IgD-negative memory B cell (primary cell): ENCODE results near the gene COQ5. TPM values are rescaled to one million over a fixed set of nuclear protein-coding genes. Genes with fewer than 3 reads are reported as not detected.
A peak's percentile ranks its signal among the peaks of the same experiment; 100 is the strongest.

Experiments
- H3K27ac Mint-ChIP-seq, 3 donors: one replicate each; pipeline ENCODE4 v1.8.0; 2020 to 2022; ENCODE audit warnings: mild to moderate bottlenecking in 3 of 3, mixed read lengths in 3 of 3, moderate library complexity in 1 of 3
- H3K27me3 Mint-ChIP-seq: one replicate; pipeline ENCODE4 v1.8.0; 2021; ENCODE audit warnings: mixed read lengths
- H3K36me3 Mint-ChIP-seq: one replicate; pipeline ENCODE4 v1.8.0; 2020; ENCODE audit warnings: mild to moderate bottlenecking, mixed read lengths
- H3K4me1 Mint-ChIP-seq, 3 donors: one replicate each; pipeline ENCODE4 v1.8.0; 2020 to 2022; ENCODE audit warnings: mixed read lengths in 3 of 3, mild to moderate bottlenecking in 1 of 3
- H3K4me3 Mint-ChIP-seq, 4 donors: one replicate each; pipeline ENCODE4 v1.8.0; 2020 to 2022; ENCODE audit warnings: mild to moderate bottlenecking in 4 of 4, mixed read lengths in 4 of 4, moderate library complexity in 3 of 4
- H3K9me3 Mint-ChIP-seq, 3 donors: one replicate each; pipeline ENCODE4 v1.8.0; 2020 to 2021; ENCODE audit warnings: mixed read lengths in 3 of 3, mild to moderate bottlenecking in 1 of 3
- polyA plus RNA-seq: library from polyadenylated mRNA; unstranded; fragments of 300-500 nt; fragmentation: Illumina TruSeq; gene quantifications from one replicate; pipeline ENCODE4 v1.2.3, GENCODE V29; 2021

The COQ5 gene
- polyA plus RNA-seq = 29.1 TPM

GRCh38 chr12:120528861-120529525, at the start of gene COQ5:
Gene COQ5, minus strand, starts transcription at chr12:120529158. Its CDS starts 17 bp downstream, at chr12:120529141.
- Mint-ChIP-seq H3K27ac (peak within 1 kb of the TSS; percentile 98 to 99 (median 99)), H3K9me3 (no peaks in the 10 kb centered on the region), H3K36me3 (peaks cover 6% of the 10 kb centered on the region), H3K27me3 (no peaks in the 10 kb centered on the region), H3K4me3 (peak within 1 kb of the TSS; percentile 99 to 100 (median 100)), H3K4me1 (peaks cover 15 to 26% (median 16%) of the 10 kb centered on the region in 3 donors)

GRCh38 chr12:120574106-120574505, 45.1 kb upstream of the COQ5 start:
- Mint-ChIP-seq H3K4me3 (no peak overlapping the region), H3K9me3 (no peaks in the 10 kb centered on the region), H3K27me3 (no peaks in the 10 kb centered on the region), H3K4me1 (no peaks in the 10 kb centered on the region), H3K36me3 (peaks cover 4% of the 10 kb centered on the region), H3K27ac (peak overlapping the region in 1 of 3 donors; percentile 39)

GRCh38 chr12:120573560-120573959, 44.6 kb upstream of the COQ5 start:
- peaks cover 4% of the 10 kb centered on the region for H3K36me3 Mint-ChIP-seq
- H3K4me3 Mint-ChIP-seq = no peak overlapping the region
- H3K27ac Mint-ChIP-seq = no peak overlapping the region

GRCh38 chr12:120571299-120571698, 42.3 kb upstream of the COQ5 start:
- Mint-ChIP-seq H3K9me3 (no peaks in the 10 kb centered on the region), H3K27ac (no peak overlapping the region), H3K4me1 (no peaks in the 10 kb centered on the region), H3K27me3 (no peaks in the 10 kb centered on the region), H3K4me3 (no peak overlapping the region), H3K36me3 (peaks cover 4% of the 10 kb centered on the region)

More at GRCh38 chr12:120573560-120573959, 44.6 kb upstream of the COQ5 start:
- Mint-ChIP-seq H3K9me3 (no peaks in the 10 kb centered on the region), H3K4me1 (no peaks in the 10 kb centered on the region), H3K27me3 (no peaks in the 10 kb centered on the region)

- no peaks in the 10 kb centered on the region for H3K9me3 Mint-ChIP-seq
- H3K27me3 Mint-ChIP-seq = no peaks in the 10 kb centered on the region
- H3K36me3 Mint-ChIP-seq = no peaks in the 10 kb centered on the region
- H3K4me3 Mint-ChIP-seq = no peak overlapping the region
- no peak overlapping the region for H3K27ac Mint-ChIP-seq
- no peaks in the 10 kb centered on the region for H3K4me1 Mint-ChIP-seq
Observed at GRCh38 chr12:120563495-120563894, 34.5 kb upstream of the COQ5 start.

- H3K9me3 Mint-ChIP-seq = no peaks in the 10 kb centered on the region
- no peak overlapping the region for H3K27ac Mint-ChIP-seq
- no peaks in the 10 kb centered on the region for H3K27me3 Mint-ChIP-seq
- H3K4me3 Mint-ChIP-seq = no peak overlapping the region
- H3K36me3 Mint-ChIP-seq = no peaks in the 10 kb centered on the region
- no peaks in the 10 kb centered on the region for H3K4me1 Mint-ChIP-seq
Observed at GRCh38 chr12:120562906-120563305, 33.9 kb upstream of the COQ5 start.

GRCh38 chr12:120557589-120557988, 28.6 kb upstream of the COQ5 start:
- Mint-ChIP-seq H3K4me1 (peaks cover 0 to 6% (median 2%) of the 10 kb centered on the region in 3 donors), H3K27me3 (no peaks in the 10 kb centered on the region), H3K36me3 (no peaks in the 10 kb centered on the region), H3K27ac (no peak overlapping the region), H3K4me3 (no peak overlapping the region), H3K9me3 (no peaks in the 10 kb centered on the region)

- no peak overlapping the region for H3K27ac Mint-ChIP-seq
- H3K4me1 Mint-ChIP-seq = peaks cover 0 to 7% (median 6%) of the 10 kb centered on the region in 3 donors
- H3K36me3 Mint-ChIP-seq = no peaks in the 10 kb centered on the region
- H3K9me3 Mint-ChIP-seq = no peaks in the 10 kb centered on the region
- no peaks in the 10 kb centered on the region for H3K27me3 Mint-ChIP-seq
- no peak overlapping the region for H3K4me3 Mint-ChIP-seq
Observed at GRCh38 chr12:120554678-120555077, 25.7 kb upstream of the COQ5 start.

- H3K4me3 Mint-ChIP-seq = no peak overlapping the region
- H3K4me1 Mint-ChIP-seq = peaks cover 0 to 11% (median 9%) of the 10 kb centered on the region in 3 donors
- H3K36me3 Mint-ChIP-seq = peaks cover 2% of the 10 kb centered on the region
- H3K27me3 Mint-ChIP-seq = no peaks in the 10 kb centered on the region
- H3K27ac Mint-ChIP-seq = no peak overlapping the region
- H3K9me3 Mint-ChIP-seq = no peaks in the 10 kb centered on the region
Observed at GRCh38 chr12:120546050-120546386, 17.1 kb upstream of the COQ5 start.

GRCh38 chr12:120544691-120545090, 15.7 kb upstream of the COQ5 start:
- Mint-ChIP-seq H3K4me1 (peaks cover under 1 to 15% (median 15%) of the 10 kb centered on the region in 3 donors), H3K27ac (no peak overlapping the region), H3K36me3 (peaks cover 2% of the 10 kb centered on the region), H3K27me3 (no peaks in the 10 kb centered on the region), H3K4me3 (no peak overlapping the region), H3K9me3 (no peaks in the 10 kb centered on the region)

GRCh38 chr12:120542166-120542565, 13.2 kb upstream of the COQ5 start:
- H3K9me3 Mint-ChIP-seq = no peaks in the 10 kb centered on the region
- peaks cover 22 to 40% (median 40%) of the 10 kb centered on the region in 3 donors for H3K4me1 Mint-ChIP-seq
- H3K27ac Mint-ChIP-seq = no peak overlapping the region
- peaks cover 2% of the 10 kb centered on the region for H3K36me3 Mint-ChIP-seq
- H3K27me3 Mint-ChIP-seq = no peaks in the 10 kb centered on the region
- H3K4me3 Mint-ChIP-seq = no peak overlapping the region

GRCh38 chr12:120540445-120540844, 11.5 kb upstream of the COQ5 start:
- H3K27ac Mint-ChIP-seq = peak overlapping the region in 1 of 3 donors; percentile 57
- no peaks in the 10 kb centered on the region for H3K36me3 Mint-ChIP-seq
- peak overlapping the region in 1 of 4 donors; percentile 48 for H3K4me3 Mint-ChIP-seq
- peaks cover 37 to 53% (median 51%) of the 10 kb centered on the region in 3 donors for H3K4me1 Mint-ChIP-seq
- no peaks in the 10 kb centered on the region for H3K27me3 Mint-ChIP-seq
- H3K9me3 Mint-ChIP-seq = no peaks in the 10 kb centered on the region

- no peaks in the 10 kb centered on the region for H3K9me3 Mint-ChIP-seq
- H3K27me3 Mint-ChIP-seq = no peaks in the 10 kb centered on the region
- H3K36me3 Mint-ChIP-seq = no peaks in the 10 kb centered on the region
- H3K4me3 Mint-ChIP-seq = peak overlapping the region in 3 of 4 donors; percentile 61 to 94 (median 92)
- H3K4me1 Mint-ChIP-seq = peaks cover 38 to 57% (median 47%) of the 10 kb centered on the region in 3 donors
- H3K27ac Mint-ChIP-seq = peak overlapping the region in 2 of 3 donors; percentile 53 to 91
Observed at GRCh38 chr12:120539303-120539702, 10.3 kb upstream of the COQ5 start.

- Mint-ChIP-seq H3K9me3 (no peaks in the 10 kb centered on the region), H3K36me3 (no peaks in the 10 kb centered on the region), H3K4me3 (peak overlapping the region; percentile 54 to 94 (median 86)), H3K27ac (peak overlapping the region; percentile 11 to 91 (median 65)), H3K27me3 (no peaks in the 10 kb centered on the region), H3K4me1 (peaks cover 43 to 56% (median 49%) of the 10 kb centered on the region in 3 donors)
Observed at GRCh38 chr12:120538281-120539156, 9.6 kb upstream of the COQ5 start.

- no peaks in the 10 kb centered on the region for H3K9me3 Mint-ChIP-seq
- peak overlapping the region; percentile 54 to 94 (median 86) for H3K4me3 Mint-ChIP-seq
- H3K36me3 Mint-ChIP-seq = no peaks in the 10 kb centered on the region
- no peaks in the 10 kb centered on the region for H3K27me3 Mint-ChIP-seq
- peaks cover 43 to 56% (median 49%) of the 10 kb centered on the region in 3 donors for H3K4me1 Mint-ChIP-seq
- peak overlapping the region in 2 of 3 donors; percentile 11 to 91 for H3K27ac Mint-ChIP-seq
Observed at GRCh38 chr12:120537856-120538220, 8.9 kb upstream of the COQ5 start.
